Limb (tissue), 2 donors: ENCODE data around the gene LEMD1.

Experiments
- DNase-seq, 2 donors: peaks; one replicate each; pipeline ENCODE4 v3.0.0-alpha.2; 2016; ENCODE audit errors: extremely low spot score in 2 of 2

LEMD1 gene

DNA sequence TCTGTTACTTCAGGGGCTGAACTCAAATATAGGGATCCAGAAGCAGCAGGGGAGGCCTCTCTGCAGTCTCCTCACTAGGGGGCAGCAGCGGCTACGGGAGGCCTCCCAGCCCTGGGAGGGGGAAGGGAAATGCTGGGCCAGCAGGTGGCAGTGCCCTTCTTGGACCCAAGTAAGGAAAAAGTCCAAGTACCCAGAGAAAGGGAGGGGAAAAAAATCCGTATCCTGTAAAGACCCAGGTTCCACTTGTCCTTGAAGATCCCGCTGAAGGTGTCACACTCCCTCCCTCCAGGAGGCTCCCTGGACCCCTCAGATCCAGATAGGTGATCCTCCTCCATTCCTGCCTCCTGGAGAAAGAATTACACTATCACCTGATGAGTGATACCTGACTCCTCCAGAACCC, 86.2 kb downstream of the LEMD1 start:
- peak; percentile 49 to 86 for DNase-seq

DNA sequence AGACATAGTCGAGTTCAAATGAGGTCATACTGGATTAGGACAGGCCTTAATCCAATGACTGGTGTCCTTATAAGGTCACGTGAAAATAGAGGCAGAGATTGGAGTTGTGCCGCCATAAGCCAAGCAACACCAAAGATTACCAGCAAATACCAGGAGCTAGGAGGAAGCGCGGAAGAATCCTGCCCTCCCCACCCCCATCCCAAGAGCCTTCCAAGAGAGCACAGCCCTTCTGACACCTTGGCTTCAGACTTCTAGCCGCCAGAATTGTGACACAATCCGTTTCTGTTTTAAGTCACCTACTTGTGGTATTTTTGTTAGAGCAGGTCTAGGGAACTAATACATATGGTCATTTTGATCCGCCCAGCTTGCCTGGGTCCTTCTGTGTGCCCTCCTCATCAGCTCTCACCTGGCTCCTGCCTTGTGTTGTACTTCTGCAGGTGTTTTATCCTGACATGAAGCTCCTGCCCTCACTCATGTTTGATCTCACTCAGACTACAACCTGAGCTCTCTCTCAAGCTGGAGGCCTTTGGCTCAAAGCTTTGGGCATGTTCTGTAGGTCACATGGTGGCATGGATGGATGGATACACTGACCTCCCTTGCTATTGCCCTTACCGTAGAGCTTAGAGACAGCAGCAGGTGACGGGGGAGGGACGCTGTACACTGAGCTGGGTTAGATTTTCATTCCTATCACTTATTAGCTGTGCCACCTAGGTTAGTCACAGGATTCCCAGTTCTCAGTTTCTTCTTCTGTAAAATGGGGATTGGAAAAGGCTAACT, 89.7 kb downstream of the LEMD1 start:
- DNase-seq, result no peak
